HuH-7 (cell line): ENCODE measurements around the gene BCAS1.

Source experiments
- DNase-seq: peaks from one replicate; pipeline ENCODE4 v3.0.0; 2011; ENCODE audit warnings: low spot score

BCAS1 gene

DNA sequence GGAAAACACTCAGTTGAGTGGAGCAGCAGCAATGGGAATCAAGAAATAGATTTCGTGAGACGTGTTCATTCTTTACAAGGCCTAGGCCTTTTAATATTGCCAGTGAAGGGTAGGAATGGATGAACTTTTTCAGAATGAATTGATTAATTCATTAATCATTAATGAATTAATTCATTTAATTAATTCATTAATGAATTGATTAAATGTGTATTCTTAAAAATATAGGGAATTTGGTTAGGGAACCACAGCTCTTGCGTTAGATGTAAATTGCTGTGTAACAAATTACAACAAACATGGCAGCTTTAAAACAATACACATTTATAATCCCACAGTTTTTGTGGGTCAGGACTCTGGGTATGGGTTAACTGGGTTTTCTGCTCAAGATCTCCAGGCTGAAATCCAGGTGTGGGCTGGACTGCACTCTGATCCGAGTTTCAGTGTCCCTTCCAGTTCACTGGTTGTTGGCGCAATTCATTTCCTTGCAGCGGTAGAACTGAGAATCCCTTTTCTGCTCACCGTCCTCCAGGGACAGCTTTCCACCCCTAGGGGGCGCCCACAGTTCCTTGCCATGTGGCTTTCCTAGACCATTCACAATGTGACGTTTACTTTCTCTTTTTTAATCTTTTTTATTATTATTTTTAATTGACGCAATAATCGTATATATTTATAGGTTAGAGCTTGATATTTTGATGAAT lies 32.8 kb upstream of the BCAS1 start:
- peak; percentile 58 for DNase-seq

DNA sequence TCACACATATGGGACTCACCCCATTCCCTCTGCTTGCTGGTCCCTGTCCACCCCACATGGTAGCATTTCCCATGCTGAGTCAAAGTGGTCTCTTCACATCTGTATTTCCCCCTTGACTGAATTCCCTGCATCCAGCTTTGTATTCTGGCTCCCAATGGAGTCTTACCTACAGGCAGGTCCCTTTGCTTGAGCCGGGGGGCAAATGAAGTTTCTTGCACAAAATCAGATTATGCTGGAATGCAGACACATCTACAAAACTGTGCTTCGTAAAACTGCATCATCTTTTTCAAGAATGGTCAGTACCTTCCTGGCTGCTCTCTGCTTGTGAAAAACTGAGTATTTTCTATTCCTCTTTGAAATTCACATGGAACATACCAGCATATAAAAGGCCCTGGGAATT lies 32.1 kb upstream of the BCAS1 start:
- DNase-seq: no peak

DNA sequence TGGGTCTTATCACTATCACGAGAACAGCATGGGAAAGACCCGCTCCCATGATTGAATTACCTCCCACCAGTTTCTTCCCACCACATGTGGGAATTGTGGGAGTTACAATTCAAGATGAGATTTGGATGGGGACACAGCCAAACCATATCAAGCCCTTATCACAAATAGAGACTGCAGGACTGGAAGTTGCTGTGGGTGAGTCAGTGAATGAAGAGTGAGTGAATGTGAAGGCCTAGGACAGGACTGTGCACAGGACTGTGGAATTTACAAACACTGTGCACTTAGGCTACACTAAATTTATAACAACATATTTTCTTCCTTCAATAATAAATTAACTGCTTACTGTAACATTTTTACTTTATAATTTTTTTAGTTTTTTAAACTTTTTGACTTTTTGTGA lies 30.2 kb upstream of the BCAS1 start:
- DNase-seq: no peak

DNA sequence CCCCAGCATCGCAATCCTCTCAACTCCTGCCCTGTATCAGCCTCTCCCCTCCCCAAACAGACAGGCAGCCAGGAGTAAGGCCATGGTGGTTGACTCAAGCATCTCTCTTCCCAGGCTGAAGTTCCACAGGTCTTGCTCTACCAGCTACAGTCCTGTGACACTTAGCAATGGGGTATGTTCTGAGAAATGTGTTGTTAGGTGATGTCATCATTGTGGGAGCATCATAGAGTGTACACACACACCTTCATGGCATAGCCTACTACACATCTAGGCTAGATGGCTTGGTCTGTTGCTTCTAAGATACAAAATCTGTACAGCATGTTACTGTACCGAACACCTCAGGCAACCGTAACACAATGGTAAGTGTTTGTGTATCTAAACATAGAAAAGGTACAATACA lies 29.5 kb upstream of the BCAS1 start:
- DNase-seq: no peak

DNA sequence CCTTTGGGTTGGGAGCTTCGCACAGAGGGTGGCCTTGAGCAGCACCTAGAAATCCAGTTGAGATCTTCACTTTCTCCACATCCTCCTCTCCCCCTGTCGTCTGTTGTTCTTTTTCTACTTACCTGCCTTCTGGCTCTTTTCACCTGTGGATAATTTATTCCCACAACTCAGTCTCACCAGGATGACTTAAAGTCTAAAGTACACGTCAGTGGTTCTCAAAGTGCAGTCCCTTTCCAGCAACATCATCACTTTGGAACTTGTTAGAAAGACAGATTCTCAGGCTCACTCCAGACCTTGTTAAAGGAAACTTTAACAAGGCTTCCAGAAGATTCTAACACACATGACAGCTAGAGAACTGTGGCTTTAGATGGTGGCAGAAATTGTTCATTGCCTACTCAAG lies 27.7 kb upstream of the BCAS1 start:
- DNase-seq: no peak

DNA sequence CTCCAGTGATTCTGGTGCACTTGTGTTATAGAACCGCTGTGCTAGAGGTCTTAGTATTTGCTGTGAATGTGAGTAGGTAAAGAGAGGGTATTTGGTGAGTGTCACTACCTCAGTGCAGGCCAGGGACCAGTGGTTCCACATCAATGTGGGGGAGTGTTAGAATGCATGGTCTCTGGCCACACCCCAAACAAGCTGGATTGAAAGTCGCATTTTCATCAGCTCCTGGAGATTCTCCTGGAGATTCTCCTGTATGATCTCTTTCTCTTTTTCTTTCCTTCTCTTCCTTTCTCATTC lies 26.8 kb upstream of the BCAS1 start:
- no peak for DNase-seq

DNA sequence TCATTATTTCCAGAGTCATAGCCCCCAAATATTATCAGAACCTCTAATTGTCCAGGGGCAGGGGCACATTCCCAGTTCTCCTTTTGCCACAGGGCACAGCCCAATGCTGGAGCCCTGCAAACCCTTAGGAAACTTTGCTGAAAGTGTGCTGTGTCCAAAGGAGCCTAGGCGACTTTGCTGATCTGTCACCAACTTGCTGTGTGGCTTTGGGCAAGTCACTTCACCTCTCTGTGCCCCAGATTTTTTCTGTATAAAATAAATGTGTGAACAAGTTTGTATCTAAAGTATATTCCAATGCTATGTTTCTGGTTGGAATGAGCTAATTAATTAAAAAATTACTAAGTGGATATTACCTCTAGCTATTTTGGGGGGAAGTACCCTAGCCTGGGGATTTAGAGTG lies 25.4 kb upstream of the BCAS1 start:
- DNase-seq: no peak

DNA sequence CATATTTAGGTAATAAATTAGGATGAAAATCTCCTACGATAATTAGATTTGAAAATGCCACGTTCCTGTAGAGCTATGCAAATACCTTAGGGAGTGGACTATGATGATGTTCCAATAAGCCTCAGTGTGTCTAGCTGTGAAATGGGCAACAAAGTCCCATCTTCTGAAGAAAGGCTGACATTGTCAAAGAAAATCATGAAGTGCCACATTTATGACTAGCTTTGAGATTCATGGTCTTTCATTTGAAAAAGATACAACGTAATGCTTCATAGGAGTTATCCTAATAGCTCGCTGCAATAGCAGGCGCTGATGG lies 23.8 kb upstream of the BCAS1 start:
- no peak for DNase-seq

DNA sequence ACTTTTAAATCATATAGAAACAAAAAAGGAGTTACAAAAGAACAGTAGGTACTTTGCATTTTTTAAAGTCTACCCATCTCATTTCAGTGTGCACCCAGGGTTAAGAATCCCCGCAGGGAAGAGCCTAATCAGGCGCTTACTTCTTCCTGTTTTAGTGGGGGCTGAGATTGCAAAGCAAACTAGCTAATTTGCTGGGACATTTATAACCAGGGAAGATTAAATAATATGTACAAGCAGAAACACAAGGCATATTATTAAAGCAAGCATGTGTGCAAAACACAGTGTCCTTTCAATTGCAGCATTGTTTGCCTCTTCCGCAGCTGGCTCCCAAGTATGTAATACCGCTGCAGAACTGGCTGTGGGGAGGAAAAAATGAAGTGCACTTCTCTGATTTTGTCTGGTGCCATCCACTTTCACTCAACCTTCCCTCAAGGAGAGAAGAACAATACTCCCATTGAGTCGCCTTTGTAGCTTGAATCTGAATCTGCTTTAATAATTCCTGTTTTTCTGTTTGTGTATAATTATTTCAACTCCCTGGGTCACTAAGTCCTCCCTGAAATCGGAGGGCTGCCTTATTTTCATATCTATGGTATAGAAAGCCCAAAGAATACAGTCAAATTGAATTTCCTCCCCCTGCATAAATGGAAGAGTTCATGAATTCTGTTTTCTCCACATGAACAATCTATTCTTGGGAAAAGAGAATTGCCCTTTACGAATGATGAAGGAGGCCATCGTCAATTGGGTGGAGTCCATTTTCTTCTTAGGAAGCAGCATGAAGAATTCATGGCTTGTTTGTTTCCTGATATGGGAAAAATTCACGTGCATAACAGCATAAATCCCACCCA lies 23.3 kb upstream of the BCAS1 start:
- no peak for DNase-seq

DNA sequence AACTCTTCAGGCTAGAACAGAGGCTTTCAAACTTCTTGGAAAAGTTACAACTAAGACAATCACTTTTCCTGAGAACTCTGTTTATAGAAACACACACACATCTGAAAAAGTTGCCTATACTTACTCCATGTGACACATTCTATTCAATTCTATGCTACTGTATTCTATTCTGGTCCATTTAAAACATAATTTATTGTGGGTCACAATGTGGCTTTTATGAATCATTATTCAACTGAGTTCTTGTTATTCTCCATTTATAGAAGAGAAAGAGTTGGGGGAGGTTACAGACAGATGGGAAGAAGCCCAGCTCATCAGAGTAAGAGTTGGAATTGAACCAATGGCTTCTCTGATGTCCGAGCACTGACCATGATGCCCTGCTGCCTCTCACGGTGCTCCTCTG lies 21.6 kb upstream of the BCAS1 start:
- DNase-seq: no peak

DNA sequence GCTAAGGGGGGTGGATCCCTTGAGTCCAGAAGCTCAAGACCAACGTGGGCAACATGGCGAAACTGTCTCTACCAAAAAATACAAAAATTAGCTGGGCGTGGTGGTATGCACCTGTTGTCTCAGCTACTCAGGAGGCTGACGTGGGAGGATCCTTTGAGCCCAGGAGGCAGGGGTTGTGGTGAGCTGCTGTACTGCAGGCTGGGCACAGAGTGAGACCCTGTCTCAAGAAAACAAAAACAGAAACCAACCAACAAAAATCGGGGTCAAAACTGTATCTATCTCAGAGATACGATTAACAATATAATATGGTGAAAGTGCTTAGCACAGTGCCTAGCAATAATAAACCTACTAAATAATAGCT lies 20.7 kb upstream of the BCAS1 start:
- no peak for DNase-seq

DNA sequence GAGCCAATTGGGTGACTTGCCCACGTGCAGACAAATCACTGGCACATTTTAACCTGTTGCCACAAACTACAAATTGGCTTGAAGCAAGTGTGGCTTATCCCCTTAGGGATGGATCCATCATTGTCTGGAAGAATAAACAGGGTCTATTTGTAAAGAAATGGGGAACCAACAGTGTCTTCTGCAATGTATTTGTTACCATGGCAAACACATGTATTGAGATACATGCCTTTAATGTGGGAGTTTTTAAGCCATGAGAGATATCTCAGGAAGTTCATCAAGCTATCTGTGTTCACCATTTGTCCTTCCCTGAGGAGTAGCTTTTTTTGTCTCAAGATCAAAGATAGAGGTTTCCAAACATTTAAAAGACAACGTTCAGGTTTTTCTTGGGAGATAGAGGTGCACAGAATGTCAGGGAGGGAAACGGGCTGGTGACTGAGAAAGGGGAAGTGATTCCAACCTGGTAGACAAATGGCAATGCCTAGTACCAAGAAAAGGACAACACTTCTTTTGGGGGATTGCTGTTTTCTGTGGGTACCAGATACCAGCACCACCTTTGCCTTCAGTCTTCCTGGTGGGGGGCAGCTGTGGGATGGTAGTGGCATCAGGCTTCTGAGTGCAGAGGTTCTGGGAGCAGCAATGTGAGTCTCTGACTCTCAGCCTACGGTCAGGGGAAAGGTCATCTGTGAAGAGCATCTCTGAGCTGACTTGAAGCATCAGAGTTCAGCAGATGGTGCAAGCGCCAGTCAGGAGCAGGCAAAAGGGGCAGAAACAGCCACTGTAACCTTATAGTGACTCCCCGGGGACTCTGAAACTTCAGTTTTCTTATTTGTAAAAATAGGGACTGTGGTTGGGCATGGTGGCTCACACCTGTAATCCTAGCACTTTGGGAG lies 20.1 kb upstream of the BCAS1 start:
- no peak for DNase-seq

DNA sequence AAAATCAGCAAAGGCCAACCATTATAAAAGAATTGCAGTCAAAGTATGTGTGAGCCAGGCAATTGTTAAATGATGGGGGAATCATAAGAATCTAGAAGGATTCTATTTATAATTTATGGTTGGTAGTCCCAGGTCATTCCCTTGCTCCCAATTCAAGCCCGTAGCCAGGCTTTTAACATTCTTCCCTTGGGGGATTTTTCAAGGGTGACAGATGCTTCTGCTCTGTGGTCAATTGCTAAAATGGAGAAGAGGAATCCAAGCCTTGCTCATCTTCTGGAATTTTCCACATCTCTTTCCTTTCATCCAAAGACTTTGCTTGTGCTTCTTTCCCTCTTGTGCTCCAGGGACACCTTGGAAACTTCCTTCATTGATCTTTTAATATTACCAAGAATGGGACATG lies 18.0 kb upstream of the BCAS1 start:
- DNase-seq: no peak

DNA sequence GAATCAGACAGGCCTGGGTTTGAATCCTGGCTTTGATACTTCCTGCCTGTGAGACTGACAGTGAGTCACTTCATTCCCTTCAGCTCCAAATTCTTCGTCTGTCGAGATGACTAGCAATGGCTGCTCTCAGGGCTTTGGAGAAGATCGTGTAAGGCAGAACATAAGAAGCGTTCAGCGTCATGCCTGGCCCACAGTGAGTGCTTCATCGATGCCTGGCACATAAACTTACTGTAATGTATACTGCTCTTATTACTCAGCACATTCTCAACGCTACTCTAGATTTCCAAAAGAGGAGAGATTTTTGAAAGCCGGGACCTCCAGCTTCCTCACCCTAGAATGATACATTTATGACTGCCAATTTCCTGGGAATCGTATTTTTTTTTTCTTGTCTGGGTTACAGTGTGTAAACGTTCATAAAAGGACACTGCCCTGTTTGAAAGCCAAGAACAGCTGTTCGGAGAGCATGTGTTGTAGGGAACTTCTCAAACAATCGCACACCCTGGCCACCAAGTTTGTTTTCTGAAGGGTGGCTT lies 16.2 kb upstream of the BCAS1 start:
- no peak for DNase-seq

DNA sequence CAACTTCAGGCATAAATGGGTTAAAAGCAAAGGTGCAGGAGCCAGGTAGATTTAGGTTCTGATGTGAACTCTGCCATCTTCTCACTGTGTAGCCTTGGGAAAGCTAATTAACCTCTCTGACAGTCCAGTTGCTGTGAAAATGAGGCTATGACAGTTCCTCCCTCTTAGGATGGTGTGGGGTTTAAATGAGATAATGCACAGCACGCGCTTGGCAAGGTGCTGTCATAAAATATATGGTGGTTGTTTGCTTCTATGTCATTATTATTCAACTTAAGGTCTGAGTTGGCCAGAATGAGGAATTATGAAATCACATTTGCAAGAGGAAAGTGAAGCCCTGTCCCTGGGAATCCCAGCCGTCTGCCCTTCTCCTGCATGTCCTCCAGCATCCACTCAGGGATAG lies 15.5 kb upstream of the BCAS1 start:
- no peak for DNase-seq

DNA sequence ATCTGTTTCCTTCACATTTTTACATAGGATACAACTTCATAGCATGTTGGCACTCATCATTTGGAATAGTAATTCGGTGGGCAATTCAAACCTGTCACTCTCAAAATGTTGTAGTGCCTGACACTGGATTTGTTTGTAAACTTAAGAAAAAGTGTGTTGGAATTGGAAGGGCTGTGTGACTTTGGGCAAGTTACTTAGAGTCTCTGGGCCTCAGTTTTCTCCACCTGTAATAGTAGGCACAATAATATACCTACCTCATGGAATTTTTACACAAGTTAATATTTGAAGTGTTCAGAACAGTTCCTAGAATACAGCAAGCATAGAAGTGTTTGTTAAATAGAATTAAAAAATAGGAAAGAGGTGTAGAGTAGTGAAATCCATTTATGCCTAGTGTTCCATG lies 15.0 kb upstream of the BCAS1 start:
- no peak for DNase-seq

DNA sequence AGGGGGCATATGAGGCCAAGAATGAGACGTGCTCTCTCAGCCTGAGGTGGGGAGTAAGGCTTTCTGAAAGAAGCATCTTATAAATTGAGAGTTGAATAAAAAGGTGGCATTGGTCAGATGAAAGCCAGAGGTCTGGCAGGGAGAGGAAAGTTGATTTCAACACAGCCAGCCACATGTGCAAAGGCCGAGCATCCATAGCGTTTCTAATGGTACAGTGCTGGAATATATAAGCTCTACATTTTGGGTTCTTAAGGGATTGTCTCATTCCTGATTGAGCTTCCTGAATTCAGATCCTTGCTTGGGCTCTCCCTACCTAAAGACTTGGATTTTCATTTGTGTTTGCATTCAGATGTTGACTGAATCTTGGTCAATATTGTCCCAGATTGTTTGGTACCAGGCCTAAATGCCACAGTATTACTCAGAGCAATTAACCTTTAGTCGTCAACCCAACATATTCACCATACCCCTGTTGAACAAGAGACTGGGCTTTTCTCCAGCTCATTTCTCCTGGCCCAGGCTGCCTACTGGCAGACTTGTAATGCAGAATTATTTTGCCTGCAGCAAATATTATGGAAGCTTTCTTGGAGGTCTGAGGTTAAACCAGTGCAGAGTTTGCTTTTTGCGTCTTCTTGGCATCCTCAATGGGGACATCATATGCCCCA lies 14.5 kb upstream of the BCAS1 start:
- no peak for DNase-seq

DNA sequence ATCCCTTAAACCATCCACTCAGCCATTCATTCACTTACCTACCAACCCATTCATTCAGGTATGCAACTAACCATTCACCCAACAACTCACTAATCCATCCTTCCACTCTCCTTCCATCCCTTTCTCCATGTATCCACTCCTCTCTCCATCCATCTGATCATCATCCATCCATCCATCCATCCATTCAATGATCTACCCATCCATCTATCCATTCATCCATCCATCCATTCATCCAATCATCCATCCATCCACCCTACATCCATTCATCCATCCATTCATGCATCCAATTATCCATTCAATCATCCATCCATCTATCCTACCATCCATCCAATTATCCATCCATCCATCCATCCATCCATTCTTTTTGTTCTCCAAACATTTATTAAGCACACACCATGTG lies 13.8 kb upstream of the BCAS1 start:
- no peak for DNase-seq

DNA sequence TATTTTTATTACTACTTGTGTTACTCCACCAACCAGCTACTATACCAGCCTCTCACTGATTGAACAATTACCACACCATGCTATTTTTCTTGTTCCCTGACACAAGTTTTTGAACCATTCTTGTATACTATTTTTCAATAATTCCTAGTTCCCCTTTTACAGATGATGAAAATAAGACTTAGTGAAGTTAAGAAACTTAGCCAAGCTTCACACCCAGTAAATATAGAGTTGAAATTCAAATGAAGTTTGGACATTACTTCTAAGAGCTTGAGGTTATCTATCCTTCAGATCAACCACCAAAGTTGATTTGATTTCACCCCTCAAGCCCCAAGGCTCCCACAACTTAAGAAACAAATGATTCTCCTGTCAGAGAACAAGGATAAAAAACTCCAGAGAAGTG lies 13.1 kb upstream of the BCAS1 start:
- DNase-seq: no peak

DNA sequence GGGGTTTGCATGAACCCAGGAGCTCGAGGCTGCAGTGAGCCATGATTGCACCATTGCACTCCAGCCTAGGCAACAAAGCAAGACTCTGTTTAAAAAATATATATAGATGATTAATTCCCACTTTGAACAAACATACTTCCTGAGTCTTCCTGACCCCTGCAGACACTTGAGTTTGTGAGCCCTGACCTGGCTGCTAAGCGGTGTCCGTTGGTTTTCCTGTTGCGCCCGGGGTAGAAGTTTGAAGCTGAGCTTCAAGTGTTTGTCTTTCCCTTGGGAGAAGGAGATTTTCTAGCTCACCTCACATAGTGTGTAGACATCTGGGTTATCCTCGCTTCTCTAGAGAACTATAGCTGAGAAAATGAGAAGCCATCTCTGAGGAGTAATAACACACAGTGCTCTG lies 11.7 kb upstream of the BCAS1 start:
- DNase-seq: no peak

DNA sequence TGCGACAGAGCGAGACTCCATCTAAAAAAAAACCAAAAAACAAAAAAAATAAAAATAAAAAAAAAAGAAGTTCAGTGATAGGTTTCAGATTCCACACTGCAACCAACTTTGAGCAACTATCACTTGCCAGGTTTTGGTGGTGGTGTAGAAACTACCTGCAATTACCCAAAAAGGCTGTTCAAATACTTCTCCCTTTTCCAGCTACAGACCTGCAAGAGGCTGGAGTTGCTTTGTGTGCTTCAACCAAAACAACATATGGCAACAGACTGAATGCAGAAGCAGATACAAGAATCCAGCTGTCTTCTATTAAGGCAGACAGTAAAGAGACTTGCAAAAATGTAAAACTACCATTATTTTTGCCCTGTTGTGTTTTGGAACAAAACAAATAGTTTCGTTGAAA lies 9.3 kb upstream of the BCAS1 start:
- no peak for DNase-seq

DNA sequence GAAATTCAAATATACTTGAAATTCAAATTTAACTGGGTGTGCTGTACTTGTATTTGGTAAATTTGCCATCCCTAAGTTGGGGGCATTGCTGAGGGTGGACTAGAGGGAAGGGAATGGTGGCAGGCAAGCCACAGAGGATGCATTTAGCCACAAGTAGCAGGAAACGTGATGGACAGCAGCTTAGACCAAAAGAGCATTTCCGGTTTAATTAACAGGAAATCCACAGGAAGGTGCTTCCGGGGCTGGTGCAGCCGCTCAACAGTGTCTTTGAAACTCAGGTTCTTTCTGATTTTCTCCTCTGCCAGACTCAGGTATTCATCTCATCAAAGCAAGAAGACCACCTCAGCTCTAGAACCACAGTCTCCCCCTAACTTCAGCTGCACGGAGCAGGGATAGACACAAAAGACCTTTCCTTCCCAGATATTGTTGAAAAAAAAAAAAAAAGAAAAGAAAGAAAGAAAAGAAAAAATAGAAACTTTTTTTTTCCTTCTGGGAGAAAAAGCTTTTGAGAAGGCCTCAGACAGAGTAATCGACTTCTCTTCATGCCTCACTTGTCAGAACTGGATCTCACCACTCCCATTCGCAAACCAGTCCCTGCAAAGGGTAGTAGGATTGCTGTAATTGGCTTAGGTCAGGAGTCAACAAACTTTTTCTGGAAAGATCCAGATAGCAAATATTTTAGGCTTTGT lies 8.0 kb upstream of the BCAS1 start:
- DNase-seq: no peak
